GM10266 (cell line): ENCODE measurements around the gene KLHL18.
"Not testable (repeated sequence)": the region's sequence is repeated elsewhere in the genome, so short reads cannot be mapped to it uniquely, and the experiment has no call there.

Experiments used
- DNase-seq: peaks from one replicate; pipeline ENCODE4 v3.0.0; 2012; ENCODE audit errors: extremely low spot score
- CTCF ChIP-seq: IDR thresholded peaks from 2 replicates; pipeline ENCODE4 v1.5.1; 2012; ENCODE audit warnings: mild to moderate bottlenecking, low read depth; ENCODE audit not compliant: control insufficient read depth, insufficient read depth; ENCODE audit errors: missing control alignments

The KLHL18 gene

GRCh38 chr3:47315069-47315647 is 32.4 kb downstream of the KLHL18 start:
- DNase-seq: no peak
- TF ChIP-seq CTCF: no peak

GRCh38 chr3:47316151-47316550 is 33.4 kb downstream of the KLHL18 start:
- DNase-seq: not testable (repeated sequence)

GRCh38 chr3:47318916-47319315 is 36.2 kb downstream of the KLHL18 start:
- DNase-seq: no peak
- no peak for TF ChIP-seq CTCF

GRCh38 chr3:47319956-47320355 is 37.2 kb downstream of the KLHL18 start:
- TF ChIP-seq CTCF: no peak
- no peak for DNase-seq

- DNase-seq: no peak
- TF ChIP-seq CTCF: no peak
Observed at GRCh38 chr3:47323431-47324277, 40.9 kb downstream of the KLHL18 start.

- TF ChIP-seq CTCF: peak; percentile 73
- peak; percentile 67 for DNase-seq
Observed at GRCh38 chr3:47324278-47324865, 41.6 kb downstream of the KLHL18 start.

- no peak for TF ChIP-seq CTCF
- no peak for DNase-seq
Observed at GRCh38 chr3:47333907-47334306, 51.2 kb downstream of the KLHL18 start.
